Measurements from ENCODE around the gene GXYLT2.
A peak's percentile ranks its signal among the peaks of the same experiment; 100 is the strongest.

Gene GXYLT2

GRCh38 chr3:72972706-72973030 is 84.8 kb downstream of the GXYLT2 start (continued):
- TF ChIP-seq ZBTB6 (tag by site-specific recombination; IDR thresholded peaks at IDR 0.05): no peak
- TF ChIP-seq, protein P1, sequence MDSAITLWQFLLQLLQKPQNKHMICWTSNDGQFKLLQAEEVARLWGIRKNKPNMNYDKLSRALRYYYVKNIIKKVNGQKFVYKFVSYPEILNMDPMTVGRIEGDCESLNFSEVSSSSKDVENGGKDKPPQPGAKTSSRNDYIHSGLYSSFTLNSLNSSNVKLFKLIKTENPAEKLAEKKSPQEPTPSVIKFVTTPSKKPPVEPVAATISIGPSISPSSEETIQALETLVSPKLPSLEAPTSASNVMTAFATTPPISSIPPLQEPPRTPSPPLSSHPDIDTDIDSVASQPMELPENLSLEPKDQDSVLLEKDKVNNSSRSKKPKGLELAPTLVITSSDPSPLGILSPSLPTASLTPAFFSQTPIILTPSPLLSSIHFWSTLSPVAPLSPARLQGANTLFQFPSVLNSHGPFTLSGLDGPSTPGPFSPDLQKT (IDR thresholded peaks at IDR 0.05; ENCODE audit: borderline replicate concordance, low read depth, low read length): no peak

DNA sequence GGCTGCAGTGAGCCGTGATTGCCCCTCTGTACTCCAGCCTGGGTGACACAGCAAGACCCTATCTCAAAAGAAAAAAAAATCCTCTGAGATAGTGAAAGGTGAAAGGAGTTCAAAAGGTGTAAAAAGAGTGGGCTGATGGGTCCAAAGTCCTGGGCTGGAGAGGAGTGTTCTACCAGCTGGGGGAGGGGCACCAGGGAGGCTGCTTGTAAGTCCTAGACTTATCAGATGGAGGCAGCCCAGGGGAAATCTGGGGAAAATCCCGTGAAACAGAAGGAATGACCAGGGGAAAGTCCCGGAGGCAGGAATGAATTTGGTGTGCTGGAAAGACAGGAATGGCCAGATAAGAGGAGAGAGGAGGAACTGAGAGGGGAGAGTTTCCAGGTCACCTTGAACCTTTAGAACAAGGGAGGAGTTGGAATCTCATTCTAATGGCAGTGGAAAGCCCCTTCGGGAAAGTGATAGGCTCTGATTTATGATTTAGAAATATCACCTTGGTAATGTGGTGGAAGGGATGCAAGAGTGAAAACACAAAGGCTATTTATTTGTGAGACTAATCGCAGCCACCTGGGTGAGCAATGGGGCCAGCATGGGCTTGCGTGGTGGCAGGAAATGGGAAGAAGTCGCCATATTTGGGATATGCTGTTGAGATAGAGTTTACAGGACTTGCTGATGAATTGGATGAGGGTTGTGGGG is 85.3 kb downstream of the GXYLT2 start:
- no peak overlapping the region for H3K27ac ChIP-seq (ENCODE audit: extremely low read depth, low read depth, low read length)
- TF ChIP-seq, protein P2, sequence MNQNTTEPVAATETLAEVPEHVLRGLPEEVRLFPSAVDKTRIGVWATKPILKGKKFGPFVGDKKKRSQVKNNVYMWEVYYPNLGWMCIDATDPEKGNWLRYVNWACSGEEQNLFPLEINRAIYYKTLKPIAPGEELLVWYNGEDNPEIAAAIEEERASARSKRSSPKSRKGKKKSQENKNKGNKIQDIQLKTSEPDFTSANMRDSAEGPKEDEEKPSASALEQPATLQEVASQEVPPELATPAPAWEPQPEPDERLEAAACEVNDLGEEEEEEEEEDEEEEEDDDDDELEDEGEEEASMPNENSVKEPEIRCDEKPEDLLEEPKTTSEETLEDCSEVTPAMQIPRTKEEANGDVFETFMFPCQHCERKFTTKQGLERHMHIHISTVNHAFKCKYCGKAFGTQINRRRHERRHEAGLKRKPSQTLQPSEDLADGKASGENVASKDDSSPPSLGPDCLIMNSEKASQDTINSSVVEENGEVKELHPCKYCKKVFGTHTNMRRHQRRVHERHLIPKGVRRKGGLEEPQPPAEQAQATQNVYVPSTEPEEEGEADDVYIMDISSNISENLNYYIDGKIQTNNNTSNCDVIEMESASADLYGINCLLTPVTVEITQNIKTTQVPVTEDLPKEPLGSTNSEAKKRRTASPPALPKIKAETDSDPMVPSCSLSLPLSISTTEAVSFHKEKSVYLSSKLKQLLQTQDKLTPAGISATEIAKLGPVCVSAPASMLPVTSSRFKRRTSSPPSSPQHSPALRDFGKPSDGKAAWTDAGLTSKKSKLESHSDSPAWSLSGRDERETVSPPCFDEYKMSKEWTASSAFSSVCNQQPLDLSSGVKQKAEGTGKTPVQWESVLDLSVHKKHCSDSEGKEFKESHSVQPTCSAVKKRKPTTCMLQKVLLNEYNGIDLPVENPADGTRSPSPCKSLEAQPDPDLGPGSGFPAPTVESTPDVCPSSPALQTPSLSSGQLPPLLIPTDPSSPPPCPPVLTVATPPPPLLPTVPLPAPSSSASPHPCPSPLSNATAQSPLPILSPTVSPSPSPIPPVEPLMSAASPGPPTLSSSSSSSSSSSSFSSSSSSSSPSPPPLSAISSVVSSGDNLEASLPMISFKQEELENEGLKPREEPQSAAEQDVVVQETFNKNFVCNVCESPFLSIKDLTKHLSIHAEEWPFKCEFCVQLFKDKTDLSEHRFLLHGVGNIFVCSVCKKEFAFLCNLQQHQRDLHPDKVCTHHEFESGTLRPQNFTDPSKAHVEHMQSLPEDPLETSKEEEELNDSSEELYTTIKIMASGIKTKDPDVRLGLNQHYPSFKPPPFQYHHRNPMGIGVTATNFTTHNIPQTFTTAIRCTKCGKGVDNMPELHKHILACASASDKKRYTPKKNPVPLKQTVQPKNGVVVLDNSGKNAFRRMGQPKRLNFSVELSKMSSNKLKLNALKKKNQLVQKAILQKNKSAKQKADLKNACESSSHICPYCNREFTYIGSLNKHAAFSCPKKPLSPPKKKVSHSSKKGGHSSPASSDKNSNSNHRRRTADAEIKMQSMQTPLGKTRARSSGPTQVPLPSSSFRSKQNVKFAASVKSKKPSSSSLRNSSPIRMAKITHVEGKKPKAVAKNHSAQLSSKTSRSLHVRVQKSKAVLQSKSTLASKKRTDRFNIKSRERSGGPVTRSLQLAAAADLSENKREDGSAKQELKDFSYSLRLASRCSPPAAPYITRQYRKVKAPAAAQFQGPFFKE (tag by site-specific recombination; IDR thresholded peaks at IDR 0.05; ENCODE audit: borderline replicate concordance): no peak
- TF ChIP-seq PRDM4 (tag by site-specific recombination; IDR thresholded peaks at IDR 0.05): peak; percentile 38; the same call in 1 of the 2 replicates
- no peak for TF ChIP-seq SP3 (tag by site-specific recombination; IDR thresholded peaks at IDR 0.05)
- peak; percentile 77 for TF ChIP-seq PRDM1 (tag by site-specific recombination; IDR thresholded peaks at IDR 0.05)
- no peak overlapping the region for H3K4me3 ChIP-seq (ENCODE audit: low read depth, low read length)
- H3K36me3 ChIP-seq (ENCODE audit: control insufficient read depth in 2 of 2, insufficient read depth in 1 of 2, low read length in 2 of 2): peaks cover 0 to 3% of the 10 kb centered on the region in 2 experiments; a peak in 2 of 3 replicates
- no peaks in the 10 kb centered on the region for H3K4me1 ChIP-seq (ENCODE audit: control insufficient read depth, insufficient read depth, low read length)
- POLR2A ChIA-PET: no interaction called here
- H3K9me3 ChIP-seq (ENCODE audit: control insufficient read depth, insufficient read depth, low read depth, low read length): no peaks in the 10 kb centered on the region
- CTCF ChIA-PET: no interaction called here

DNA sequence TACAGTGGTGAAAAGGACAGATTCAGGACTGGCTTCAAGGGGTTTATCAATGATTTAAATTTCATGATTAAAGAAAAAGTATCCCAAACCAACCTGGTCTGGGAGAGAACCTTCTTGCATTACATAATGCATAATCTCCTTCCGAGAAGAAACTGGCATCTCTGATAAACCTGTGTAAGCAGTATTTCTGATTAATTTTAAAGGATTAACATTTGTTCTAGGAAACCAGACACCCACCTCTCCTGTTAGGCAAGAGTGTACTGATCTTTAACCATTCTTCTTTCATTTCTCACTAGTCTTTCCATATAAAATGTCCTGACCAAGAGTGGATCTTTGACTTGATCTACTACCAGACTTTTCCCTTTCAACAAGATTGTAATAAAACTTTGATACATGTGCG is 85.9 kb downstream of the GXYLT2 start:
- no peak overlapping the region for H3K27ac ChIP-seq (ENCODE audit: extremely low read depth, low read depth, low read length)
- no peak overlapping the region for H3K4me3 ChIP-seq (ENCODE audit: low read depth, low read length)
- CTCF ChIA-PET: no interaction called here
- POLR2A ChIA-PET: no interaction called here
- H3K4me1 ChIP-seq (ENCODE audit: control insufficient read depth, insufficient read depth, low read length): no peaks in the 10 kb centered on the region
- H3K9me3 ChIP-seq (ENCODE audit: control insufficient read depth, insufficient read depth, low read depth, low read length): no peaks in the 10 kb centered on the region
- no peaks in the 10 kb centered on the region; a peak in 1 of 3 replicates for H3K36me3 ChIP-seq (ENCODE audit: control insufficient read depth in 2 of 2, insufficient read depth in 1 of 2, low read length in 2 of 2)
- TF ChIP-seq ZNF292 (tag by site-specific recombination; IDR thresholded peaks at IDR 0.05; ENCODE audit: borderline replicate concordance, low read depth): no peak
- no peak for TF ChIP-seq ZNF280D (tag by site-specific recombination; IDR thresholded peaks at IDR 0.05)
- TF ChIP-seq ZNF146 (tag by site-specific recombination; IDR thresholded peaks at IDR 0.05): no peak
- no peak for TF ChIP-seq ZNF133 (tag by site-specific recombination; IDR thresholded peaks at IDR 0.05)
- no peak for TF ChIP-seq ZNF354C (tag by site-specific recombination; IDR thresholded peaks at IDR 0.05; ENCODE audit: borderline replicate concordance, low read depth)
- TF ChIP-seq ZFP37 (tag by site-specific recombination; IDR thresholded peaks at IDR 0.05): no peak
- TF ChIP-seq PRDM4 (tag by site-specific recombination; IDR thresholded peaks at IDR 0.05): no peak
- TF ChIP-seq ZNF169 (tag by site-specific recombination; IDR thresholded peaks at IDR 0.05): no peak

Measured in HEK293 (cell line).